Colonic mucosa (tissue), 4 donors: ENCODE results near the gene SF3B6. TPM values are rescaled to one million over a fixed set of nuclear protein-coding genes. Genes with fewer than 3 reads are reported as not detected.

Experiments
- DNase-seq: peaks from one replicate; pipeline ENCODE4 v3.0.0-alpha.2; 2020
- H3K27ac ChIP-seq: fragments of 200-600 bp; one replicate; pipeline ENCODE4 v1.8.0; 2021
- H3K27me3 ChIP-seq: fragments of 200-600 bp; one replicate; pipeline ENCODE4 v1.8.0; 2021
- H3K36me3 ChIP-seq: fragments of 200-600 bp; one replicate; pipeline ENCODE4 v1.8.0; 2021
- H3K4me1 ChIP-seq: fragments of 200-600 bp; one replicate; pipeline ENCODE4 v1.8.0; 2021; ENCODE audit warnings: mild to moderate bottlenecking
- H3K4me3 ChIP-seq: fragments of 200-600 bp; one replicate; pipeline ENCODE4 v1.8.0; 2021
- H3K9ac ChIP-seq, 2 donors: one replicate each; pipeline ENCODE4 v1.7.0; 2013; ENCODE audit warnings: control low read depth in 2 of 2, low read depth in 2 of 2, low read length in 2 of 2
- H3K9me3 ChIP-seq: fragments of 200-600 bp; one replicate; pipeline ENCODE4 v1.8.0; 2021
- CTCF ChIP-seq: fragments of 200-600 bp; IDR thresholded peaks from one replicate; pipeline ENCODE4 v1.8.0; 2022; ENCODE audit warnings: antibody characterized with exemption, mild to moderate bottlenecking
- intact Hi-C: fragments of 100-400 bp; cut with DNase I; formaldehyde crosslinking; loops from one replicate; pipeline ENCODE4 v1.14.1; 2022
- total RNA-seq, 2 donors: library from RNA; stranded (reverse); fragmentation: NEBNext Ultra II Directional in 1 of 2; extraction: Animal tissue kit (Norgen Biotek cat#: 25700) in 1 of 2; gene quantifications; one replicate each; pipeline ENCODE4 v1.2.1, GENCODE V29; 2021
- donor health status: healthy.
- donor health status: DM: no; HTN: no; CAD: no.
- donor health status: DM: no; HTN: no; CAD: no.

SF3B6 gene
- total RNA-seq, 2 donors from 2014 or later: 86.9 to 90.1 TPM

DNA sequence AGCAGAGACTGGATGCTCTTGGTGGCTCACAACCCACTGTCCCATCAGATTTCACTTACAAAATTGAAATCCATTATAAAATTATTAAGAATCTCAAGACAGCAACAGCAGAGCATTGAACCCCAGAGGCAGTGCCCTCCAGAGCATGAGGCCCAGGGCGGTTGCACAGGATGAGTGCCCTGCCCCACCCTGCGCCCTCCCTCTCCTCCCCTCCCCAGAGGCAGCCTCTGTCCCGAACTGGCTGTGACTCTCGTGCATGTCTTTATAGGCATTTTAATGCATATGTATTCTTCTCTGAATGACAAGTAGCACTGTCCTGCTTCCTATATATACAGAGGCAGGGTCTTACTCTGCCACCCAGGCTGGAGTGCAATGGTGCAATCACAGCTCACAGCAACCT is 55.9 kb downstream of the SF3B6 start:
- Histone ChIP-seq H3K27me3 (no peaks in the 10 kb centered on the region), H3K36me3 (no peaks in the 10 kb centered on the region), H3K4me1 (no peaks in the 10 kb centered on the region), H3K9ac (no peak overlapping the region), H3K4me3 (no peak overlapping the region), H3K9me3 (no peaks in the 10 kb centered on the region), H3K27ac (no peak overlapping the region)
- TF ChIP-seq CTCF: no peak
- DNase-seq: no peak
- intact Hi-C loops: loop anchor here (5.0 kb wide), 1 partner anchor 142 kb away; no protein-coding TSS in a partner anchor

DNA sequence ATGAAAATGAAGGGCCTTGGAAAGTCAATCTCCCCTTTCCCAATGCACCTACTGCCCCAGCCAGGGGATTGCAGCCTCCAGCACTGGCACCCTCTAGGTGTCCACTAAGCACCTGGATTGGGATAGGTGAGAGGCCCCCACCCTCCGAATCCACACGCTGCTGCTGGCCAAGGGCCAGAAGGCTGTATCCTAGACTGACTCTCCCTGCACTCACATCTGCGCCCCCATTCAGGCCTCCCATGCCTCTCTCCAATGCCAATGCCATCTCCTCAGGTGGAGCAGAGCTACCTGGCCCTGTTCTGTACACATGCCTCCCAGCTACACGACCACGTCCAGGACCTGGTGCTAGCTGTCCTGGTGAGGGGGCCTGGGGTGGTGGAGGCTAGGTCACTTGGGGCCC is 56.4 kb downstream of the SF3B6 start:
- no peak overlapping the region for H3K9ac ChIP-seq

DNA sequence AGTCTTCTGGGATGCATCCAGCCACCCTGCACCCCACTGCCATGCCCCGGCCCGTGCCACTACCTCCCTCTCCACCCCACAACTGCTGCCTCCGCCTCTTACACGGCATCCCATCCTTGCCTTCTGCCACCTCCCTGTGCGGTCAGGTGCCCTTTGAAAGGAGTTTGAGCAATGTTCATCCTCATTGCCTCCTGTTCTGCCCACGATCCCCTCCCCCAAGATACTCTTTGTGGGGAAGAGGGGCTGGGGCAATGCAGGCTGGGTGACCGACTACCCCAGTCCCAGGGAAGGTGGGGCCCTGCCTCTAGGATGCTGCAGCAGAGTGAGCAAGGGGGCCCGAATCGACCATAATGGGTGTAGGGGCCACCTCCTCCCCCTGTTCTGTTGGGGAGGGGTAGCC is 57.9 kb downstream of the SF3B6 start:
- DNase-seq: no peak
- H3K27me3 ChIP-seq: no peaks in the 10 kb centered on the region
- no peaks in the 10 kb centered on the region for H3K9me3 ChIP-seq
- H3K4me3 ChIP-seq: no peak overlapping the region
- TF ChIP-seq CTCF: no peak
- intact Hi-C loops: no loop called here
- H3K4me1 ChIP-seq: no peaks in the 10 kb centered on the region
- H3K27ac ChIP-seq: no peak overlapping the region
- H3K9ac ChIP-seq: no peak overlapping the region
- H3K36me3 ChIP-seq: no peaks in the 10 kb centered on the region

More for the DNA sequence above, 56.4 kb downstream of the SF3B6 start:
- Histone ChIP-seq H3K4me3 (no peak overlapping the region), H3K27ac (no peak overlapping the region), H3K4me1 (no peaks in the 10 kb centered on the region), H3K36me3 (no peaks in the 10 kb centered on the region), H3K9me3 (no peaks in the 10 kb centered on the region), H3K27me3 (no peaks in the 10 kb centered on the region)
- no peak for DNase-seq
- no peak for TF ChIP-seq CTCF
- intact Hi-C loops: loop anchor here (5.0 kb wide), 1 partner anchor 143 kb away; no protein-coding TSS in a partner anchor

DNA sequence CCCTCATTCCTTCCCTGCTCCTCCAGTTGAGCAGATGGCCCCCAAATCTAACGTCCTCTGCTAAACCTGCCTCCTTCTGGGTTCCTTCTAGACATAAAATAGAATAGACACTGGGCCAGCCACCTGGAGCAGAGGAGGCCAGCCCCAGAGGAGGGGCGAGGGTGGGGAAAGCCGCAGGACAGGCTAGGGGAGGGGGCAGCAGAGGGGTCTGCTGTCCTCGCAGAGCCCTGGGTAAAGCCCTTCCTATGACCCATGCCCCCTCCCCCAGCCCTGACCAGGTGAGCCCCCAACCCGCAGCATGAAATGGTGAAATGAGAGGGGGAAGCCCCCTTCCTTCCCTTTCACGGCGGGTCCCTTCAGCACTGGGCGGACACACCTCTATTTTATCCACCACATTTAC is 58.4 kb downstream of the SF3B6 start:
- Histone ChIP-seq H3K36me3 (no peaks in the 10 kb centered on the region), H3K9ac (no peak overlapping the region), H3K27me3 (no peaks in the 10 kb centered on the region), H3K27ac (no peak overlapping the region), H3K9me3 (no peaks in the 10 kb centered on the region), H3K4me3 (no peak overlapping the region), H3K4me1 (no peaks in the 10 kb centered on the region)
- intact Hi-C loops: no loop called here
- no peak for TF ChIP-seq CTCF
- no peak for DNase-seq

Other genes starting within 250 kb of the SF3B6 start
- 10 to 100 TPM; 19.2 to 21.7 TPM for gene ATAD2B, start 149.2 kb downstream of the SF3B6 start, total RNA-seq
- gene UBXN2A, start 135.9 kb downstream of the SF3B6 start, total RNA-seq: 10 to 100 TPM in 1 of 2 donors, 1 to 10 TPM in 1; 10.0 to 17.3 TPM
- under 1 TPM in 1 of 2 donors, not detected in 1; 0.20 TPM for gene MFSD2B, start 66.2 kb downstream of the SF3B6 start, total RNA-seq
- gene WDCP, start 28.9 kb downstream of the SF3B6 start, total RNA-seq: 1 to 10 TPM; 4.5 to 6.8 TPM
- gene FKBP1B, start 26.6 kb downstream of the SF3B6 start, total RNA-seq: 10 to 100 TPM in 1 of 2 donors, 1 to 10 TPM in 1; 8.0 to 11.8 TPM
- gene TP53I3, start 8.5 kb upstream of the SF3B6 start, total RNA-seq: 10 to 100 TPM; 58.8 to 67.5 TPM
- gene PFN4, start 47.0 kb upstream of the SF3B6 start, total RNA-seq: under 1 TPM in 1 of 2 donors, not detected in 1; 0.27 TPM
- gene FAM228B, start 47.1 kb upstream of the SF3B6 start, total RNA-seq: 1 to 10 TPM; 4.4 to 6.2 TPM
- not detected for gene FAM228A, start 98.7 kb upstream of the SF3B6 start, total RNA-seq